GM23338 (cell line): ENCODE results near the gene URM1. TPM values are rescaled to one million over a fixed set of nuclear protein-coding genes. Genes with fewer than 3 reads are reported as not detected.

Experiments
- ATAC-seq: fragments of 200-7000 bp; cut with Tn5 transposase; 3 replicates; pipeline ENCODE4 v1.9.1; 2020
- DNase-seq: peaks from one replicate; pipeline ENCODE4 v3.0.0-alpha.2; 2015; ENCODE audit warnings: low spot score
- H2AFZ ChIP-seq: fragments of 200-600 bp; sonication (generic); 2 replicates; pipeline ENCODE4 v1.8.0; 2016; ENCODE audit warnings: antibody characterized with exemption, mild to moderate bottlenecking, moderate library complexity
- H3F3A ChIP-seq: fragments of 200-600 bp; sonication (generic); replicated peaks from 2 replicates; pipeline ENCODE4 v1.8.0; 2017; ENCODE audit warnings: antibody characterized with exemption, mixed run types, low read depth
- H3K27ac ChIP-seq: fragments of 200-600 bp; sonication (generic); 2 replicates; pipeline ENCODE4 v1.6.1; 2016; ENCODE audit warnings: low read depth
- H3K27me3 ChIP-seq: fragments of 200-600 bp; sonication (generic); 2 replicates; pipeline ENCODE4 v1.8.0; 2016; ENCODE audit warnings: mild to moderate bottlenecking, mixed run types, moderate library complexity; ENCODE audit not compliant: insufficient read depth
- H3K36me3 ChIP-seq: fragments of 200-600 bp; sonication (generic); 2 replicates; pipeline ENCODE4 v1.8.0; 2016; ENCODE audit warnings: mild to moderate bottlenecking; ENCODE audit not compliant: insufficient read depth
- H3K4me1 ChIP-seq: fragments of 200-600 bp; sonication (generic); 2 replicates; pipeline ENCODE4 v1.8.0; 2016; ENCODE audit warnings: mild to moderate bottlenecking, moderate library complexity; ENCODE audit not compliant: insufficient read depth
- H3K4me2 ChIP-seq: fragments of 200-600 bp; sonication (generic); 2 replicates; pipeline ENCODE4 v1.7.1; 2017; ENCODE audit warnings: mixed run types
- H3K4me3 ChIP-seq: fragments of 200-600 bp; sonication (generic); 2 replicates; pipeline ENCODE4 v1.6.1; 2016; ENCODE audit warnings: mixed run types
- H3K79me2 ChIP-seq: fragments of 200-600 bp; sonication (generic); replicated peaks from 2 replicates; pipeline ENCODE4 v1.8.0; 2017; ENCODE audit warnings: mild to moderate bottlenecking; ENCODE audit not compliant: insufficient read depth
- H3K9me2 ChIP-seq: fragments of 200-600 bp; sonication (generic); 2 replicates; pipeline ENCODE4 v1.8.0; 2017; ENCODE audit not compliant: insufficient read depth
- H4K20me1 ChIP-seq: fragments of 200-600 bp; sonication (generic); replicated peaks from 2 replicates; pipeline ENCODE4 v1.8.0; 2017; ENCODE audit warnings: mild to moderate bottlenecking; ENCODE audit not compliant: insufficient read depth
- H3K27ac Mint-ChIP-seq: 2 replicates; pipeline ENCODE4 v1.8.0; 2020; ENCODE audit warnings: inconsistent platforms, mild to moderate bottlenecking, moderate library complexity, mixed read lengths
- H3K27me3 Mint-ChIP-seq: 3 replicates; pipeline ENCODE4 v1.8.0; 2022; ENCODE audit warnings: low read depth, mild to moderate bottlenecking, moderate library complexity, mixed read lengths, inconsistent platforms; ENCODE audit not compliant: insufficient read depth, poor library complexity
- H3K36me3 Mint-ChIP-seq: 3 replicates; pipeline ENCODE4 v1.8.0; 2021; ENCODE audit warnings: low read depth, mild to moderate bottlenecking, inconsistent platforms, moderate library complexity, mixed read lengths
- H3K4me1 Mint-ChIP-seq: 3 replicates; pipeline ENCODE4 v1.8.0; 2020; ENCODE audit warnings: mild to moderate bottlenecking, inconsistent platforms, mixed read lengths
- H3K4me3 Mint-ChIP-seq: 3 replicates; pipeline ENCODE4 v1.8.0; 2021; ENCODE audit warnings: moderate library complexity, mild to moderate bottlenecking, inconsistent platforms, mixed read lengths
- H3K9me3 Mint-ChIP-seq: 3 replicates; pipeline ENCODE4 v1.8.0; 2020; ENCODE audit warnings: moderate library complexity, mild to moderate bottlenecking, inconsistent platforms, mixed read lengths
- CREB1 ChIP-seq: fragments of 250-450 bp; sonication (Bioruptor Pico); IDR thresholded peaks from 2 replicates; pipeline ENCODE4 v1.5.0; 2020; ENCODE audit warnings: low read depth, mild to moderate bottlenecking, moderate library complexity
- EZH2 ChIP-seq: fragments of 200-600 bp; sonication (generic); IDR thresholded peaks from one replicate; pipeline ENCODE4 v1.8.0; 2017; ENCODE audit warnings: antibody characterized with exemption, mild to moderate bottlenecking, low read depth; ENCODE audit not compliant: unreplicated experiment
- EZH2phosphoT487 ChIP-seq: fragments of 200-600 bp; sonication (generic); IDR thresholded peaks from one replicate; pipeline ENCODE4 v1.8.1; 2018; ENCODE audit warnings: antibody characterized with exemption; ENCODE audit not compliant: unreplicated experiment
- JUNB ChIP-seq: IDR thresholded peaks from one replicate; pipeline ENCODE4 v1.6.1; 2016; ENCODE audit warnings: antibody characterized with exemption; ENCODE audit not compliant: unreplicated experiment
- NANOG ChIP-seq: IDR thresholded peaks from 2 replicates; pipeline ENCODE4 v1.6.1; 2016; ENCODE audit warnings: antibody characterized with exemption, borderline replicate concordance
- POLR2AphosphoS5 ChIP-seq: IDR thresholded peaks from 2 replicates; pipeline ENCODE4 v1.6.1; 2016; ENCODE audit warnings: antibody characterized with exemption, low read depth
- STAT1 ChIP-seq: IDR thresholded peaks from one replicate; pipeline ENCODE4 v1.6.1; 2016; ENCODE audit warnings: antibody characterized with exemption; ENCODE audit not compliant: unreplicated experiment
- ZNF114 ChIP-seq: fragments of 250-450 bp; sonication (Bioruptor Pico); IDR thresholded peaks from 2 replicates; pipeline ENCODE4 v1.5.0; 2020; ENCODE audit warnings: mild to moderate bottlenecking, moderate library complexity
- ZNF331 ChIP-seq: fragments of 250-450 bp; sonication (Bioruptor Pico); IDR thresholded peaks from 2 replicates; pipeline ENCODE4 v1.5.0; 2020; ENCODE audit warnings: low read depth, mild to moderate bottlenecking, moderate library complexity
- polyA plus RNA-seq: library from polyadenylated mRNA; unstranded; fragments of >200 nt; fragmentation: Nextera tagmentation; extraction: Ambion mirVana; gene quantifications from 2 replicates; pipeline ENCODE4 v1.2.1, GENCODE V29; 2016
- total RNA-seq: library from RNA; depleted of rRNA; stranded (reverse); fragments of >200 nt; shearing (Covaris generic); gene quantifications from 2 replicates; pipeline ENCODE4 v1.2.3, GENCODE V29; 2014
- TF ChIP-seq, protein P1 (sequence below), 2 experiments: fragments of 200-600 bp in 1 of 2; sonication (generic) in 1 of 2; conservative IDR thresholded peaks; 2 replicates each; pipeline versions ENCODE4 v1.5.1 to v1.6.1; 2016 to 2017; ENCODE audit warnings: antibody characterized with exemption in 2 of 2, low read depth in 2 of 2, mild to moderate bottlenecking in 2 of 2, moderate library complexity in 1 of 2
- TF ChIP-seq, protein P2 (sequence below): fragments of 250-450 bp; sonication (Bioruptor Pico); IDR thresholded peaks from 2 replicates; pipeline ENCODE4 v1.5.0; 2020; ENCODE audit warnings: mild to moderate bottlenecking, moderate library complexity

The URM1 gene
- total and polyA plus RNA-seq, 2 experiments from 2014 or later, result 28.6 to 47.8 TPM

DNA sequence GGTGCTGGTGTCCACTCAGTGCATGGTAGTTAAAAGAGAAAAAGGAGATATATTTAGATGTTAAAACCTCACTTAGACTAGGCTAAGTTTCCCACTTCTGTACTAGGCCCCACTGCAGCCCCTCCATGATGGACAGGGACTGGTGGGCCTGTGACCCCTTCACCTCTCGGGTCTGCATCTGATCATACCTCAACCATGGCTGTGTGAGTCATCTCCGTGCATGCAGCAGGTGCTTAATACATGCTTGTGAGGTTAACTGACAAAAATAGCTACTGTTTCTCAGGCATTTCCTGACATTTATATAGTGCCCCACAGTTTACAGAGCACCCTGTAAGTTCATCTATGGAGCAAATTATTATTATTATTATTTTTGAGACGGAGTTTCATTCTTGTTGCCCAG, 8.4 kb upstream of the URM1 start:
- Histone ChIP-seq H3F3A (peaks cover 11% of the 10 kb centered on the region), H3K36me3 (no peaks in the 10 kb centered on the region), H2AFZ (no peak overlapping the region), H4K20me1 (peaks cover 5% of the 10 kb centered on the region; the same call in 1 of the 2 replicates), H3K4me2 (peak overlapping the region; percentile 48; the same call in 1 of the 2 replicates), H3K27ac (no peak overlapping the region), H3K4me3 (no peak overlapping the region; the same call in 1 of the 2 replicates), H3K9me2 (no peaks in the 10 kb centered on the region), H3K4me1 (peaks cover 33% of the 10 kb centered on the region), H3K27me3 (peaks cover 62% of the 10 kb centered on the region), H3K79me2 (no peaks in the 10 kb centered on the region)
- H3K27ac Mint-ChIP-seq, result no peak overlapping the region
- DNase-seq (no peak), ATAC-seq (no peak)
- H3K4me3 Mint-ChIP-seq, result no peak overlapping the region
- H3K27me3 Mint-ChIP-seq, result peaks cover 62% of the 10 kb centered on the region
- peaks cover 28% of the 10 kb centered on the region for H3K4me1 Mint-ChIP-seq
- H3K9me3 Mint-ChIP-seq, result peaks cover 6% of the 10 kb centered on the region; the same call in 2 of the 3 replicates
- no peak for TF ChIP-seq POLR2AphosphoS5
- no peak for TF ChIP-seq EZH2
- TF ChIP-seq, protein P1, sequence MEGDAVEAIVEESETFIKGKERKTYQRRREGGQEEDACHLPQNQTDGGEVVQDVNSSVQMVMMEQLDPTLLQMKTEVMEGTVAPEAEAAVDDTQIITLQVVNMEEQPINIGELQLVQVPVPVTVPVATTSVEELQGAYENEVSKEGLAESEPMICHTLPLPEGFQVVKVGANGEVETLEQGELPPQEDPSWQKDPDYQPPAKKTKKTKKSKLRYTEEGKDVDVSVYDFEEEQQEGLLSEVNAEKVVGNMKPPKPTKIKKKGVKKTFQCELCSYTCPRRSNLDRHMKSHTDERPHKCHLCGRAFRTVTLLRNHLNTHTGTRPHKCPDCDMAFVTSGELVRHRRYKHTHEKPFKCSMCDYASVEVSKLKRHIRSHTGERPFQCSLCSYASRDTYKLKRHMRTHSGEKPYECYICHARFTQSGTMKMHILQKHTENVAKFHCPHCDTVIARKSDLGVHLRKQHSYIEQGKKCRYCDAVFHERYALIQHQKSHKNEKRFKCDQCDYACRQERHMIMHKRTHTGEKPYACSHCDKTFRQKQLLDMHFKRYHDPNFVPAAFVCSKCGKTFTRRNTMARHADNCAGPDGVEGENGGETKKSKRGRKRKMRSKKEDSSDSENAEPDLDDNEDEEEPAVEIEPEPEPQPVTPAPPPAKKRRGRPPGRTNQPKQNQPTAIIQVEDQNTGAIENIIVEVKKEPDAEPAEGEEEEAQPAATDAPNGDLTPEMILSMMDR (conservative IDR thresholded peaks at IDR 0.05; ENCODE audit: low read depth in 2 of 2), result no peak
- no peaks in the 10 kb centered on the region; the same call in 2 of the 3 replicates for H3K36me3 Mint-ChIP-seq

DNA sequence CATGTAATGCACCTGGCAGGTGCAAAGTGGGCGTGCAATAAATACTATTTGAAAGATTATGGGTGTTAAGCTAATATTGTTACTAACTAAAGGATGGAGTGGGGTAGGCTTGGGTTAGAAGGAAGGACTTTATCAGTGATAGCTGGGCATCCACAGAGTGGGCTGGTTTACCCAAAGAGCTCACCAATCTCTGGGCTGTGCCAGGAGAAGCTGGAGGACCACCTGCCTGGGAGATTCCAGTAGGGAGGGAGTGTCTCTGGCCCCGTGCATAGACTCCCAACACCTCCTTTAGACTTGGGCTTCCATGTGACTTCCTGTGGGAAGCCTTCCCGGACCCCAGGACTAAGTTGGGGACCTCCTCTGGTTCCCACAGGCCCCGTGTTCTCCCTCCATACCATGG, 5.6 kb upstream of the URM1 start:
- H3K79me2 ChIP-seq, result no peaks in the 10 kb centered on the region
- peaks cover 73% of the 10 kb centered on the region for H3K27me3 Mint-ChIP-seq
- no peak overlapping the region; the same call in 1 of the 2 replicates for H2AFZ ChIP-seq
- peak overlapping the region; percentile 78; the same call in 1 of the 2 replicates for H3K27ac ChIP-seq
- no peaks in the 10 kb centered on the region for H3K36me3 ChIP-seq
- H3K4me3 ChIP-seq, result peak overlapping the region; percentile 50
- H3K9me2 ChIP-seq, result no peaks in the 10 kb centered on the region
- H3K4me1 ChIP-seq, result peaks cover 33% of the 10 kb centered on the region
- peak overlapping the region; percentile 51 for H3K4me3 Mint-ChIP-seq
- peak overlapping the region; percentile 89 for H3K4me2 ChIP-seq
- peak overlapping the region; percentile 75; the same call in 1 of the 2 replicates for H3K27ac Mint-ChIP-seq
- ATAC-seq (peak; percentile 1), DNase-seq (no peak)
- peaks cover 6% of the 10 kb centered on the region; the same call in 2 of the 3 replicates for H3K9me3 Mint-ChIP-seq
- no peaks in the 10 kb centered on the region; the same call in 2 of the 3 replicates for H3K36me3 Mint-ChIP-seq
- H4K20me1 ChIP-seq, result peaks cover 5% of the 10 kb centered on the region; the same call in 1 of the 2 replicates
- H3K27me3 ChIP-seq, result peaks cover 87% of the 10 kb centered on the region
- H3K4me1 Mint-ChIP-seq, result peaks cover 34% of the 10 kb centered on the region
- peaks cover 12% of the 10 kb centered on the region for H3F3A ChIP-seq
- TF ChIP-seq ZNF114 (no peak), POLR2AphosphoS5 (no peak), ZNF331 (CRISPR knock-in tag) (no peak), NANOG (no peak), JUNB (no peak), EZH2 (no peak), CREB1 (CRISPR knock-in tag) (no peak), STAT1 (no peak), EZH2phosphoT487 (no peak)
- TF ChIP-seq, protein P2, sequence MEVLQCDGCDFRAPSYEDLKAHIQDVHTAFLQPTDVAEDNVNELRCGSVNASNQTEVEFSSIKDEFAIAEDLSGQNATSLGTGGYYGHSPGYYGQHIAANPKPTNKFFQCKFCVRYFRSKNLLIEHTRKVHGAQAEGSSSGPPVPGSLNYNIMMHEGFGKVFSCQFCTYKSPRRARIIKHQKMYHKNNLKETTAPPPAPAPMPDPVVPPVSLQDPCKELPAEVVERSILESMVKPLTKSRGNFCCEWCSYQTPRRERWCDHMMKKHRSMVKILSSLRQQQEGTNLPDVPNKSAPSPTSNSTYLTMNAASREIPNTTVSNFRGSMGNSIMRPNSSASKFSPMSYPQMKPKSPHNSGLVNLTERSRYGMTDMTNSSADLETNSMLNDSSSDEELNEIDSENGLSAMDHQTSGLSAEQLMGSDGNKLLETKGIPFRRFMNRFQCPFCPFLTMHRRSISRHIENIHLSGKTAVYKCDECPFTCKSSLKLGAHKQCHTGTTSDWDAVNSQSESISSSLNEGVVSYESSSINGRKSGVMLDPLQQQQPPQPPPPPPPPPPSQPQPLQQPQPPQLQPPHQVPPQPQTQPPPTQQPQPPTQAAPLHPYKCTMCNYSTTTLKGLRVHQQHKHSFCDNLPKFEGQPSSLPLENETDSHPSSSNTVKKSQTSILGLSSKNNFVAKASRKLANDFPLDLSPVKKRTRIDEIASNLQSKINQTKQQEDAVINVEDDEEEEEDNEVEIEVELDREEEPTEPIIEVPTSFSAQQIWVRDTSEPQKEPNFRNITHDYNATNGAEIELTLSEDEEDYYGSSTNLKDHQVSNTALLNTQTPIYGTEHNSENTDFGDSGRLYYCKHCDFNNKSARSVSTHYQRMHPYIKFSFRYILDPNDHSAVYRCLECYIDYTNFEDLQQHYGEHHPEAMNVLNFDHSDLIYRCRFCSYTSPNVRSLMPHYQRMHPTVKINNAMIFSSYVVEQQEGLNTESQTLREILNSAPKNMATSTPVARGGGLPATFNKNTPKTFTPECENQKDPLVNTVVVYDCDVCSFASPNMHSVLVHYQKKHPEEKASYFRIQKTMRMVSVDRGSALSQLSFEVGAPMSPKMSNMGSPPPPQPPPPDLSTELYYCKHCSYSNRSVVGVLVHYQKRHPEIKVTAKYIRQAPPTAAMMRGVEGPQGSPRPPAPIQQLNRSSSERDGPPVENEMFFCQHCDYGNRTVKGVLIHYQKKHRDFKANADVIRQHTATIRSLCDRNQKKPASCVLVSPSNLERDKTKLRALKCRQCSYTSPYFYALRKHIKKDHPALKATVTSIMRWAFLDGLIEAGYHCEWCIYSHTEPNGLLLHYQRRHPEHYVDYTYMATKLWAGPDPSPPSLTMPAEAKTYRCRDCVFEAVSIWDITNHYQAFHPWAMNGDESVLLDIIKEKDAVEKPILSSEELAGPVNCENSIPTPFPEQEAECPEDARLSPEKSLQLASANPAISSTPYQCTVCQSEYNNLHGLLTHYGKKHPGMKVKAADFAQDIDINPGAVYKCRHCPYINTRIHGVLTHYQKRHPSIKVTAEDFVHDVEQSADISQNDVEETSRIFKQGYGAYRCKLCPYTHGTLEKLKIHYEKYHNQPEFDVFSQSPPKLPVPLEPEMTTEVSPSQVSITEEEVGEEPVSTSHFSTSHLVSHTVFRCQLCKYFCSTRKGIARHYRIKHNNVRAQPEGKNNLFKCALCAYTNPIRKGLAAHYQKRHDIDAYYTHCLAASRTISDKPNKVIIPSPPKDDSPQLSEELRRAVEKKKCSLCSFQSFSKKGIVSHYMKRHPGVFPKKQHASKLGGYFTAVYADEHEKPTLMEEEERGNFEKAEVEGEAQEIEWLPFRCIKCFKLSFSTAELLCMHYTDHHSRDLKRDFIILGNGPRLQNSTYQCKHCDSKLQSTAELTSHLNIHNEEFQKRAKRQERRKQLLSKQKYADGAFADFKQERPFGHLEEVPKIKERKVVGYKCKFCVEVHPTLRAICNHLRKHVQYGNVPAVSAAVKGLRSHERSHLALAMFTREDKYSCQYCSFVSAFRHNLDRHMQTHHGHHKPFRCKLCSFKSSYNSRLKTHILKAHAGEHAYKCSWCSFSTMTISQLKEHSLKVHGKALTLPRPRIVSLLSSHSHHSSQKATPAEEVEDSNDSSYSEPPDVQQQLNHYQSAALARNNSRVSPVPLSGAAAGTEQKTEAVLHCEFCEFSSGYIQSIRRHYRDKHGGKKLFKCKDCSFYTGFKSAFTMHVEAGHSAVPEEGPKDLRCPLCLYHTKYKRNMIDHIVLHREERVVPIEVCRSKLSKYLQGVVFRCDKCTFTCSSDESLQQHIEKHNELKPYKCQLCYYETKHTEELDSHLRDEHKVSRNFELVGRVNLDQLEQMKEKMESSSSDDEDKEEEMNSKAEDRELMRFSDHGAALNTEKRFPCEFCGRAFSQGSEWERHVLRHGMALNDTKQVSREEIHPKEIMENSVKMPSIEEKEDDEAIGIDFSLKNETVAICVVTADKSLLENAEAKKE, result no peak
